OCI-LY3 (cell line): Measurements from ENCODE around the gene ERG.

Experiments used
- H2AFZ ChIP-seq: fragments of 200-600, 300-600 bp; shearing (Covaris generic); 2 replicates; pipeline ENCODE4 v1.6.0; 2014; ENCODE audit warnings: antibody characterized with exemption, low read depth, low read length
- H3K27ac ChIP-seq: fragments of 200-600, 300-600 bp; sonication (generic); 2 replicates; pipeline ENCODE4 v1.5.1; 2014; ENCODE audit warnings: mild to moderate bottlenecking, low read length, moderate library complexity, mixed read lengths
- H3K27me3 ChIP-seq: fragments of 200-600, 300-600 bp; sonication (generic); 2 replicates; pipeline ENCODE4 v1.6.1; 2014; ENCODE audit warnings: low read depth, low read length, mixed read lengths
- H3K36me3 ChIP-seq: fragments of 200-600, 300-600 bp; sonication (generic); replicated peaks from 2 replicates; pipeline ENCODE3; 2014; ENCODE audit warnings: low read depth, low read length, mixed read lengths
- H3K4me1 ChIP-seq: fragments of 300-600, 200-600 bp; sonication (generic); 2 replicates; pipeline ENCODE4 v1.6.1; 2014; ENCODE audit warnings: low read length, mixed read lengths
- H3K4me2 ChIP-seq: fragments of 200-600, 300-600 bp; sonication (generic); 2 replicates; pipeline ENCODE4 v1.6.1; 2014; ENCODE audit warnings: low read length, mixed read lengths
- H3K4me3 ChIP-seq: fragments of 300-600, 200-600 bp; sonication (generic); 2 replicates; pipeline ENCODE4 v1.5.1; 2014; ENCODE audit warnings: antibody characterized with exemption, mild to moderate bottlenecking, low read length, moderate library complexity
- H3K79me2 ChIP-seq: fragments of 300-600, 200-600 bp; shearing (Covaris generic); 2 replicates; pipeline ENCODE4 v1.6.1; 2014; ENCODE audit warnings: mild to moderate bottlenecking, low read length, mixed read lengths
- H3K9ac ChIP-seq: fragments of 300-600, 200-600 bp; shearing (Covaris generic); 2 replicates; pipeline ENCODE4 v1.6.0; 2014; ENCODE audit warnings: mild to moderate bottlenecking, low read length, moderate library complexity
- H3K9me3 ChIP-seq: fragments of 200-600, 300-600 bp; shearing (Covaris generic); 2 replicates; pipeline ENCODE4 v1.6.1; 2014; ENCODE audit warnings: low read length, mixed read lengths; ENCODE audit not compliant: insufficient read depth
- H4K20me1 ChIP-seq: fragments of 200-600, 300-600 bp; sonication (generic); 2 replicates; pipeline ENCODE4 v1.6.1; 2016; ENCODE audit warnings: low read length, mixed read lengths; ENCODE audit not compliant: insufficient read depth
- CTCF ChIP-seq: fragments of 200-600, 300-600 bp; sonication (generic); IDR thresholded peaks from 2 replicates; pipeline ENCODE4 v1.5.1; 2014; ENCODE audit warnings: antibody characterized with exemption, low read length, low read depth
- EZH2phosphoT487 ChIP-seq: fragments of 200-600 bp; shearing (Covaris generic); IDR thresholded peaks from 2 replicates; pipeline ENCODE4 v1.6.1; 2018; ENCODE audit warnings: antibody characterized with exemption, mixed run types, low read depth

ERG gene

GRCh38 chr21:38355992-38356781 lies 142.1 kb downstream of the ERG start:
- no peaks in the 10 kb centered on the region for H3K36me3 ChIP-seq
- H3K9me3 ChIP-seq: no peaks in the 10 kb centered on the region
- no peaks in the 10 kb centered on the region for H4K20me1 ChIP-seq
- no peak overlapping the region for H2AFZ ChIP-seq
- H3K79me2 ChIP-seq: no peaks in the 10 kb centered on the region
- no peak overlapping the region for H3K9ac ChIP-seq
- H3K4me2 ChIP-seq: peak overlapping the region; percentile 20; the same call in 1 of the 2 replicates
- no peaks in the 10 kb centered on the region for H3K27me3 ChIP-seq
- H3K4me1 ChIP-seq: no peaks in the 10 kb centered on the region
- H3K4me3 ChIP-seq: no peak overlapping the region
- no peak overlapping the region for H3K27ac ChIP-seq
- no peak for TF ChIP-seq EZH2phosphoT487
- TF ChIP-seq CTCF: peak; percentile 84

- no peak overlapping the region for H3K27ac ChIP-seq
- H3K36me3 ChIP-seq: no peaks in the 10 kb centered on the region
- no peak overlapping the region for H3K4me2 ChIP-seq
- H3K27me3 ChIP-seq: no peaks in the 10 kb centered on the region
- H4K20me1 ChIP-seq: no peaks in the 10 kb centered on the region
- H3K79me2 ChIP-seq: no peaks in the 10 kb centered on the region
- no peak for TF ChIP-seq EZH2phosphoT487
- no peak for TF ChIP-seq CTCF
- H3K4me3 ChIP-seq: no peak overlapping the region
- H3K4me1 ChIP-seq: no peaks in the 10 kb centered on the region
- no peak overlapping the region for H2AFZ ChIP-seq
- H3K9me3 ChIP-seq: no peaks in the 10 kb centered on the region
- H3K9ac ChIP-seq: no peak overlapping the region
Measured at GRCh38 chr21:38355353-38355752, 142.9 kb downstream of the ERG start.

- no peaks in the 10 kb centered on the region for H3K9me3 ChIP-seq
- no peak overlapping the region for H3K4me2 ChIP-seq
- H3K9ac ChIP-seq: no peak overlapping the region
- no peaks in the 10 kb centered on the region for H3K79me2 ChIP-seq
- no peak overlapping the region for H3K4me3 ChIP-seq
- no peaks in the 10 kb centered on the region for H3K27me3 ChIP-seq
- H4K20me1 ChIP-seq: no peaks in the 10 kb centered on the region
- no peaks in the 10 kb centered on the region for H3K4me1 ChIP-seq
- H3K27ac ChIP-seq: no peak overlapping the region
- H3K36me3 ChIP-seq: no peaks in the 10 kb centered on the region
- TF ChIP-seq CTCF (no peak), EZH2phosphoT487 (no peak)
- H2AFZ ChIP-seq: no peak overlapping the region
Measured at GRCh38 chr21:38354746-38355145, 143.5 kb downstream of the ERG start.

GRCh38 chr21:38354231-38354630 lies 144.0 kb downstream of the ERG start:
- no peak overlapping the region for H3K9ac ChIP-seq
- no peaks in the 10 kb centered on the region for H3K4me1 ChIP-seq
- H3K27me3 ChIP-seq: peaks cover under 1% of the 10 kb centered on the region; the same call in 1 of the 2 replicates
- TF ChIP-seq CTCF: no peak
- no peak for TF ChIP-seq EZH2phosphoT487
- no peak overlapping the region for H3K4me3 ChIP-seq
- no peak overlapping the region for H3K4me2 ChIP-seq
- no peaks in the 10 kb centered on the region for H3K9me3 ChIP-seq
- no peak overlapping the region for H3K27ac ChIP-seq
- H2AFZ ChIP-seq: no peak overlapping the region
- no peaks in the 10 kb centered on the region for H3K36me3 ChIP-seq
- H4K20me1 ChIP-seq: no peaks in the 10 kb centered on the region
- no peaks in the 10 kb centered on the region for H3K79me2 ChIP-seq
